ENCODE results near the gene ADAM15. TPM values are rescaled to one million over a fixed set of nuclear protein-coding genes. Genes with fewer than 3 reads are reported as not detected.

ADAM15 gene
- total and polyA plus RNA-seq, 7 experiments from 2014 or later: 5.8 to 53.7 (median 27.9) TPM

GRCh38 chr1:155060736-155061135, 9.6 kb downstream of the ADAM15 start:
- H3K27ac ChIP-seq (ENCODE audit: low read depth, low read length): no peak overlapping the region

DNA sequence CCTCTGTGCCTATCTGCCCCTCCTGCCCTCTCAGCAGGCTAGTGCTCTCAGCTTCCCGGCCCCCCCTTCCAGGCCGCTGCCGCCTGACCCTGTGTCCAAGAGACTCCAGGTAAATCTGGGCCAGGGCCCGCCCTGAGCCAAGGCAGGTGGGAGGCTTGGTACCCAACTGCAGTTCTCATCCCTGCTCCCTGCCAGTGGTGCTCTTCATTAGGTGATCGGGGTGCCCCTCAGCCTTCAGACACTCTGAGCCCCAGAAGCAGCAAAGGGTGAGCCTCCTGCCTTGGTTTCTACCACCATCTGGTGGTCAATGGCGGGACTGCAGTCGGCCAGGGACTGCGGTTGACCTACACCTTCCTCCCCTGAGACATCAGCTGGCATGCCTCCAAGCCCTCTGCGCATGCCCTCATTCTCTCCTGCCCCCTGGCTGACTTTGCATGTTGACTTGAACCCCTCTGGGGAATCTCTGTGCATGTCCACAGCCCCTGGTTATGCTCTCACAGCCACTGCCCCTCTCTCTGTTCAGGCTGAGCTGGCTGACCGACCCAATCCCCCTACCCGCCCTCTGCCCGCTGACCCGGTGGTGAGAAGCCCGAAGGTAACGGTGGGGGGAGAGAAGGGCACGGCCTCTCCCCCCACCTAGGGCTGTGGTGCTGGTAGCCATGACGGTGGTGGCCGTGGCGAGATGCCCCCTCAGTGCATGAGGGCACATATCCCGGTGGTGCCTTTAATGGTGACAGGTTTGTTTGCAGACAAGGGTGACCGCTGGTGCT, 10.4 kb downstream of the ADAM15 start:
- Histone ChIP-seq H3K9me3 (ENCODE audit: control insufficient read depth in 2 of 3, low read length in 3 of 3) (no peaks in the 10 kb centered on the region), H3K4me1 (ENCODE audit: control insufficient read depth in 2 of 2, insufficient read depth in 2 of 2, low read length in 2 of 2) (peaks cover 20 to 21% of the 10 kb centered on the region in 2 donors), H3K36me3 (ENCODE audit: control insufficient read depth in 2 of 3, insufficient read depth in 3 of 3, low read length in 3 of 3) (peaks cover 0 to 5% (median 0%) of the 10 kb centered on the region in 3 experiments), H3K4me3 (ENCODE audit: low read length) (no peak overlapping the region), H3K27ac (ENCODE audit: low read depth, low read length) (no peak overlapping the region), H3K27me3 (ENCODE audit: control insufficient read depth in 2 of 2, insufficient read depth in 2 of 2, low read length in 2 of 2) (no peaks in the 10 kb centered on the region)
- intact Hi-C loops (cut with micrococcal nuclease): loop anchor here (1.0 to 10.0 kb wide), 17 partner anchors 9 to 737 kb away; partner anchors contain the start of genes ADAR (in 1 of the 2), AQP10 (in 1 of the 2), ATP8B2 (in 1 of the 2) and CKS1B (in 1 of the 2)
- POLR2A ChIA-PET: interaction anchor here (0.6 to 7.8 kb wide), 5 partner anchors 9 to 956 kb away, joined by 3 to 51 read pairs (median 4); no protein-coding TSS in a partner anchor
- H3K9me3 Mint-ChIP-seq: no peaks in the 10 kb centered on the region
- H3K4me1 Mint-ChIP-seq: peaks cover 21 to 39% (median 35%) of the 10 kb centered on the region in 7 donors
- CTCF ChIA-PET: interaction anchor here (0.6 to 13.9 kb wide), 17 partner anchors 9 to 502 kb away, joined by 3 to 138 read pairs (median 3); partner anchors contain the start of genes ADAM15, EFNA3, FLAD1 and PBXIP1
- H3K36me3 Mint-ChIP-seq: peaks cover 0 to 6% (median 0%) of the 10 kb centered on the region in 5 donors
- ATAC-seq (peak; percentile 74), DNase-seq (peak; percentile 81 to 97 (median 87))
- peak overlapping the region; percentile 34 to 80 (median 54) for H3K4me3 Mint-ChIP-seq
- H3K27ac Mint-ChIP-seq: peak overlapping the region in 1 of 9 donors; percentile 25
- no peaks in the 10 kb centered on the region for H3K27me3 Mint-ChIP-seq

More at GRCh38 chr1:155060736-155061135, 9.6 kb downstream of the ADAM15 start:
- ChIA-PET CTCF (interaction anchor here (0.6 to 13.9 kb wide), 14 partner anchors 8 to 580 kb away, joined by 3 to 138 read pairs (median 4); partner anchors contain the start of genes ADAM15, EFNA3, FLAD1 and PBXIP1), POLR2A (interaction anchor here (0.6 to 2.2 kb wide), 4 partner anchors 9 to 154 kb away, joined by 3 to 7 read pairs (median 3); no protein-coding TSS in a partner anchor)
- intact Hi-C loops (cut with micrococcal nuclease): loop anchor here (1.0 to 10.0 kb wide), 15 partner anchors 8 to 736 kb away; partner anchors contain the start of genes ADAR (in 1 of the 2), AQP10 (in 1 of the 2), ATP8B2 (in 1 of the 2) and CKS1B (in 1 of the 2)
- Mint-ChIP-seq H3K4me1 (peaks cover 19 to 34% (median 30%) of the 10 kb centered on the region in 7 donors), H3K4me3 (peak overlapping the region in 1 of 10 donors; percentile 50), H3K27ac (no peak overlapping the region), H3K27me3 (no peaks in the 10 kb centered on the region), H3K9me3 (no peaks in the 10 kb centered on the region), H3K36me3 (peaks cover 0 to 6% (median 0%) of the 10 kb centered on the region in 5 donors)
- peaks cover 0 to 8% (median 0%) of the 10 kb centered on the region in 3 experiments for H3K36me3 ChIP-seq (ENCODE audit: control insufficient read depth in 2 of 3, insufficient read depth in 3 of 3, low read length in 3 of 3)
- DNase-seq (no peak), ATAC-seq (no peak)
- H3K4me1 ChIP-seq (ENCODE audit: control insufficient read depth in 2 of 2, insufficient read depth in 2 of 2, low read length in 2 of 2): peaks cover 20 to 21% of the 10 kb centered on the region in 2 donors
- no peak overlapping the region for H3K4me3 ChIP-seq (ENCODE audit: low read length)
- H3K27me3 ChIP-seq (ENCODE audit: control insufficient read depth in 2 of 2, insufficient read depth in 2 of 2, low read length in 2 of 2): no peaks in the 10 kb centered on the region
- H3K9me3 ChIP-seq (ENCODE audit: control insufficient read depth in 2 of 3, low read length in 3 of 3): no peaks in the 10 kb centered on the region

- POLR2A ChIA-PET: interaction anchor here (1.1 to 7.8 kb wide), 3 partner anchors 11 to 22 kb away, joined by 4 to 51 read pairs (median 7); partner anchors contain the start of gene ADAM15
- Histone ChIP-seq H3K27ac (ENCODE audit: low read depth, low read length) (no peak overlapping the region), H3K27me3 (ENCODE audit: control insufficient read depth in 2 of 2, insufficient read depth in 2 of 2, low read length in 2 of 2) (no peaks in the 10 kb centered on the region), H3K4me1 (ENCODE audit: control insufficient read depth in 2 of 2, insufficient read depth in 2 of 2, low read length in 2 of 2) (peaks cover 20 to 21% of the 10 kb centered on the region in 2 donors), H3K4me3 (ENCODE audit: low read length) (peak overlapping the region; percentile 76), H3K36me3 (ENCODE audit: control insufficient read depth in 2 of 3, insufficient read depth in 3 of 3, low read length in 3 of 3) (peaks cover 0 to 12% (median 0%) of the 10 kb centered on the region in 3 experiments), H3K9me3 (ENCODE audit: control insufficient read depth in 2 of 3, low read length in 3 of 3) (no peaks in the 10 kb centered on the region)
- peaks cover 0 to 6% (median 0%) of the 10 kb centered on the region in 5 donors for H3K36me3 Mint-ChIP-seq
- ATAC-seq: no peak
- H3K4me3 Mint-ChIP-seq: peak overlapping the region in 8 of 10 donors; percentile 16 to 96 (median 90)
- H3K4me1 Mint-ChIP-seq: peaks cover 21 to 42% (median 39%) of the 10 kb centered on the region in 7 donors
- H3K27me3 Mint-ChIP-seq: no peaks in the 10 kb centered on the region
- H3K27ac Mint-ChIP-seq: peak overlapping the region in 4 of 9 donors; percentile 14 to 83 (median 68)
- intact Hi-C loops (cut with micrococcal nuclease): loop anchor here (1.0 to 10.0 kb wide), 9 partner anchors 17 to 737 kb away; partner anchors contain the start of genes ADAR (in 1 of the 2), AQP10 (in 1 of the 2), ATP8B2 (in 1 of the 2) and PBXIP1 (in 1 of the 2)
- CTCF ChIA-PET: interaction anchor here (0.7 to 13.9 kb wide), 14 partner anchors 9 to 502 kb away, joined by 3 to 138 read pairs (median 4); partner anchors contain the start of genes ADAM15, EFNA3, PMVK and PYGO2
- no peak for DNase-seq
- no peaks in the 10 kb centered on the region for H3K9me3 Mint-ChIP-seq
Measured at GRCh38 chr1:155062151-155062686, 11.1 kb downstream of the ADAM15 start.

DNA sequence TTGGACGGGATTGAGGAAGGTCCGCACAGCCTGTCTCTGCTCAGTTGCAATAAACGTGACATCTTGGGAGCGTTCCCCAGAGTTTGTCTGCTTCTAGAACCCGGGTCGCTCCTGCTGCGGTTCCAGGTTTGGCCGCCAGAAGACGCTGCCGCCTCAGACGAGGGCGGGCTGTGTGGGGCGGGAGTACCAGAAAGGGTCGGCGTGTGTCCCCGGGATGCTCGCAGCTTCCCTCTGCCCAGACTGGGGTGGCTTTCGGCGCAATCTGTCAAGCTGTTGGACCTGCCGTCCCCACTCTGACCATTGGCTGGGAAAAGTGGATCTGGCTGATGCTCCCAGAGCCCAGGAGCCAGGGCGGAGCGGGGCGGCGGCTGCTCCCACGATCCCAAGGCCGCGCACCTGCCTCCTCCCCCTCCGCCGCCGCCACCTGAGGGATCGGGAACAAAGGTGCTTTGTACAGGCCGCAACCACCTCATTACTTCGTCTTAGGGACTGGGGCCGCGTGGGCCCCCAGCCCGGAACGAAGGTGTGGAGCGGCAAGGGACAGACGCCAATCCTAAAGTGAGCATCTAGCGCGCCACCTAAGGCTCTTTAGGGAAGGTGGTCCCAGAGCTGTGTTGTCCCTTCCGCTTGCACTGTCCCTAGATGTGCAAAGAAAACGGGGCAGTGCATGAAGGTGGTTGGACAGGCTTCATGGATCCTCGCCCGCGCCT, 11.7 kb downstream of the ADAM15 start:
- CTCF ChIA-PET: interaction anchor here (0.6 to 13.9 kb wide), 12 partner anchors 9 to 164 kb away, joined by 3 to 138 read pairs (median 6); partner anchors contain the start of genes ADAM15, EFNA3, KRTCAP2 and PYGO2
- ATAC-seq (peak; percentile 38), DNase-seq (peak in 8 of 9 donors; percentile 58 to 80 (median 65))
- peaks cover 21 to 42% (median 39%) of the 10 kb centered on the region in 7 donors for H3K4me1 Mint-ChIP-seq
- H3K27me3 Mint-ChIP-seq: no peaks in the 10 kb centered on the region
- intact Hi-C loops (cut with micrococcal nuclease): loop anchor here (1.0 to 10.0 kb wide), 14 partner anchors 8 to 738 kb away; partner anchors contain the start of genes ZBTB7B (in 2 of the 2), ADAR (in 1 of the 2), AQP10 (in 1 of the 2) and ATP8B2 (in 1 of the 2)
- Histone ChIP-seq H3K27me3 (ENCODE audit: control insufficient read depth in 2 of 2, insufficient read depth in 2 of 2, low read length in 2 of 2) (no peaks in the 10 kb centered on the region), H3K4me3 (ENCODE audit: low read length) (peak overlapping the region; percentile 76), H3K9me3 (ENCODE audit: control insufficient read depth in 2 of 3, low read length in 3 of 3) (no peaks in the 10 kb centered on the region), H3K4me1 (ENCODE audit: control insufficient read depth in 2 of 2, insufficient read depth in 2 of 2, low read length in 2 of 2) (peaks cover 20 to 21% of the 10 kb centered on the region in 2 donors), H3K36me3 (ENCODE audit: control insufficient read depth in 2 of 3, insufficient read depth in 3 of 3, low read length in 3 of 3) (peaks cover 0 to 14% (median 0%) of the 10 kb centered on the region in 3 experiments), H3K27ac (ENCODE audit: low read depth, low read length) (no peak overlapping the region)
- POLR2A ChIA-PET: interaction anchor here (0.7 to 7.8 kb wide), 11 partner anchors 8 to 127 kb away, joined by 3 to 51 read pairs (median 4); partner anchors contain the start of genes ADAM15, EFNA3 and PMVK
- peak overlapping the region in 8 of 9 donors; percentile 17 to 86 (median 76) for H3K27ac Mint-ChIP-seq
- H3K4me3 Mint-ChIP-seq: peak overlapping the region; percentile 84 to 98 (median 94)
- no peaks in the 10 kb centered on the region for H3K9me3 Mint-ChIP-seq
- peaks cover 0 to 8% (median 0%) of the 10 kb centered on the region in 5 donors for H3K36me3 Mint-ChIP-seq

DNA sequence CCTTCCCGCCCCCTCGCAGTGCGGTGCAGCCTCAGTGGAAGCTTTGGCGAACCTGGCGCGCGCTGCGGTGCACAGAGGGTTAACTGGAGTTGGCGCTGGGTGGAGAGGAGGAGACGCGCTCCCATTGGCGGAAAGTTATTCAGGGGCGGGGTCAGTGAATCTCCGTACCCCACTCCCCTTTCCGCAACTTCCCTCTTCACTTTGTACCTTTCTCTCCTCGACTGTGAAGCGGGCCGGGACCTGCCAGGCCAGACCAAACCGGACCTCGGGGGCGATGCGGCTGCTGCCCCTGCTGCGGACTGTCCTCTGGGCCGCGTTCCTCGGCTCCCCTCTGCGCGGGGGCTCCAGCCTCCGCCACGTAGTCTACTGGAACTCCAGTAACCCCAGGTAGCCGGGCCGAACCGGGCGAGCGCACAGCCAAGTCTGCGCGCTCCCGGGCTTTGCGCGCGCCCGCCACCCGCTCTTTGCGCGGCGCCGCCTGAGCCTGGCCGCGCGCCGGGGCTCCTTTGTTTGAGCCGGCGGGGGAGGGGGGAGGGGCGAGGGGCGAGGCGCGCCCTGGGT, 12.5 kb downstream of the ADAM15 start, which contains the start of gene EFNA4:
EFNA4 (plus strand) TSS at position 191 of the 561 bp plus-strand sequence; CDS start at position 275, 84 bp downstream.
- ATAC-seq: peak; percentile 93
- no peaks in the 10 kb centered on the region for H3K9me3 ChIP-seq (ENCODE audit: control insufficient read depth in 2 of 3, low read length in 3 of 3)
- peak within 1 kb of the TSS; percentile 76 for H3K4me3 ChIP-seq (ENCODE audit: low read length)
- peak within 1 kb of the TSS; percentile 17 to 96 (median 83) for H3K27ac Mint-ChIP-seq
- POLR2A ChIA-PET: interaction anchor here (0.7 to 7.8 kb wide), 10 partner anchors 8 to 83 kb away, joined by 3 to 51 read pairs (median 4); partner anchors contain the start of gene EFNA3
- DNase-seq: peak; percentile 62 to 87 (median 86)
- intact Hi-C loops (cut with micrococcal nuclease): loop anchor here (1.0 to 10.0 kb wide), 13 partner anchors 8 to 739 kb away; partner anchors contain the start of genes ZBTB7B (in 2 of the 2), ADAR (in 1 of the 2), AQP10 (in 1 of the 2) and ATP8B2 (in 1 of the 2)
- peaks cover 21 to 42% (median 39%) of the 10 kb centered on the region in 7 donors for H3K4me1 Mint-ChIP-seq
- H3K27me3 ChIP-seq (ENCODE audit: control insufficient read depth in 2 of 2, insufficient read depth in 2 of 2, low read length in 2 of 2): no peaks in the 10 kb centered on the region
- CTCF ChIA-PET: interaction anchor here (0.6 to 13.9 kb wide), 13 partner anchors 10 to 109 kb away, joined by 3 to 138 read pairs (median 5); partner anchors contain the start of genes ADAM15, EFNA3, KRTCAP2 and PYGO2
- H3K4me1 ChIP-seq (ENCODE audit: control insufficient read depth in 2 of 2, insufficient read depth in 2 of 2, low read length in 2 of 2): peaks cover 20 to 21% of the 10 kb centered on the region in 2 donors
- no peaks in the 10 kb centered on the region for H3K27me3 Mint-ChIP-seq
- H3K36me3 Mint-ChIP-seq: peaks cover 0 to 10% (median 0%) of the 10 kb centered on the region in 5 donors
- peaks cover 0 to 14% (median 0%) of the 10 kb centered on the region in 3 experiments for H3K36me3 ChIP-seq (ENCODE audit: control insufficient read depth in 2 of 3, insufficient read depth in 3 of 3, low read length in 3 of 3)
- peak within 1 kb of the TSS; percentile 85 to 99 (median 95) for H3K4me3 Mint-ChIP-seq
- no peaks in the 10 kb centered on the region for H3K9me3 Mint-ChIP-seq
- peak within 1 kb of the TSS; percentile 69 for H3K27ac ChIP-seq (ENCODE audit: low read depth, low read length)
